ENCODE data around the gene KIAA1671.
"Not testable (repeated sequence)": the region's sequence is repeated elsewhere in the genome, so short reads cannot be mapped to it uniquely, and the experiment has no call there.

KIAA1671 gene

GRCh38 chr22:25223269-25223850 lies 270.8 kb downstream of the KIAA1671 start:
- no peak for DNase-seq (ENCODE audit: low read depth, low spot score)

GRCh38 chr22:25228822-25229221 lies 276.3 kb downstream of the KIAA1671 start:
- no peak for DNase-seq (ENCODE audit: low read depth, low spot score)

- not testable (repeated sequence) for DNase-seq (ENCODE audit: low read depth, low spot score)
Measured at GRCh38 chr22:25230760-25231159, 278.2 kb downstream of the KIAA1671 start.

GRCh38 chr22:25232301-25232700 lies 279.8 kb downstream of the KIAA1671 start:
- peak; percentile 33 for DNase-seq (ENCODE audit: low read depth, low spot score)

- not testable (repeated sequence) for DNase-seq (ENCODE audit: low read depth, low spot score)
Measured at GRCh38 chr22:25233706-25234105, 281.2 kb downstream of the KIAA1671 start.

GRCh38 chr22:25235547-25236290 lies 283.2 kb downstream of the KIAA1671 start:
- peak; percentile 92 for DNase-seq (ENCODE audit: low read depth, low spot score)

- no peak for DNase-seq (ENCODE audit: low read depth, low spot score)
Measured at GRCh38 chr22:25236417-25236816, 283.9 kb downstream of the KIAA1671 start.

- no peak for DNase-seq (ENCODE audit: low read depth, low spot score)
Measured at GRCh38 chr22:25237503-25237902, 285.0 kb downstream of the KIAA1671 start.

- not testable (repeated sequence) for DNase-seq (ENCODE audit: low read depth, low spot score)
Measured at GRCh38 chr22:25238058-25238457, 285.5 kb downstream of the KIAA1671 start.

Data from astrocyte of the hippocampus (primary cell).